Measurements from ENCODE around the gene ADPRM. TPM values are rescaled to one million over a fixed set of nuclear protein-coding genes. Genes with fewer than 3 reads are reported as not detected.

Gene ADPRM
- total and polyA plus RNA-seq, 5 donors from 2014 or later = 25.1 to 58.6 (median 46.9) TPM

DNA sequence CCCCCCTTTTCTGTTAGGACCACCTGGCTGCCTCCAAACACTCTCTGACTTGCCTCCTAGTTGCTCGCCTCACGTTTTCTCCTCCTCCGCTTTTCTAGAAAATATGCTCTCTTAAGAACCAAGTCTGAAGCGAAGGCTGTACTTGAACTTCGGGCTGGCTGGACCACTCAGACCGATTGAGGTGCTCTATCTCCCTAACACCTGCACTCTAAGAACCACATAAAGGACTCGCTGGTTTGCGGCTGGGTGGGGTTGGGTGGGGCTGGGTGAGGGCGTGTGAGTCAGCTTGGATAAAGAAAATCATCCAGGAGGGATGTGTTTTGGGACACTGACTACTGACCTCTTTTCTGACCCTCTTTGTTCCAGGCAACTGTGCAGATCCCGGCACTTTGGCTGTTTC lies 55.3 kb downstream of the ADPRM start:
- Histone ChIP-seq H3K27ac (ENCODE audit: insufficient read depth, low read length, poor library complexity, severe bottlenecking) (no peak overlapping the region), H3K9me3 (ENCODE audit: control insufficient read depth in 2 of 2, low read length in 2 of 2) (no peaks in the 10 kb centered on the region), H3K36me3 (ENCODE audit: control insufficient read depth, insufficient read depth, low read length) (no peaks in the 10 kb centered on the region), H3K4me1 (ENCODE audit: control insufficient read depth, insufficient read depth, low read length, poor library complexity, severe bottlenecking) (no peaks in the 10 kb centered on the region), H3K27me3 (ENCODE audit: control insufficient read depth, insufficient read depth, low read length) (no peaks in the 10 kb centered on the region), H3K4me3 (ENCODE audit: low read depth, low read length) (no peak overlapping the region)
- Mint-ChIP-seq H3K9me3 (peaks cover 0 to 2% (median 0%) of the 10 kb centered on the region in 7 donors), H3K4me1 (peaks cover 0 to 5% (median 0%) of the 10 kb centered on the region in 4 donors), H3K27me3 (no peaks in the 10 kb centered on the region), H3K4me3 (no peak overlapping the region), H3K36me3 (no peaks in the 10 kb centered on the region), H3K27ac (no peak overlapping the region)
- DNase-seq (no peak), ATAC-seq (ENCODE audit: low read depth in 2 of 2) (no peak)

- Histone ChIP-seq H3K36me3 (ENCODE audit: control insufficient read depth, insufficient read depth, low read length) (no peaks in the 10 kb centered on the region), H3K9me3 (ENCODE audit: control insufficient read depth in 2 of 2, low read length in 2 of 2) (no peaks in the 10 kb centered on the region), H3K27me3 (ENCODE audit: control insufficient read depth, insufficient read depth, low read length) (no peaks in the 10 kb centered on the region), H3K27ac (ENCODE audit: insufficient read depth, low read length, poor library complexity, severe bottlenecking) (no peak overlapping the region), H3K4me1 (ENCODE audit: control insufficient read depth, insufficient read depth, low read length, poor library complexity, severe bottlenecking) (no peaks in the 10 kb centered on the region), H3K4me3 (ENCODE audit: low read depth, low read length) (no peak overlapping the region)
- ATAC-seq (ENCODE audit: low read depth in 2 of 2) (no peak), DNase-seq (peak in 1 of 3 donors; percentile 35)
- Mint-ChIP-seq H3K36me3 (no peaks in the 10 kb centered on the region), H3K4me1 (peaks cover 0 to 5% (median 0%) of the 10 kb centered on the region in 4 donors), H3K27ac (no peak overlapping the region), H3K9me3 (peaks cover 0 to 2% (median 0%) of the 10 kb centered on the region in 7 donors), H3K27me3 (no peaks in the 10 kb centered on the region), H3K4me3 (no peak overlapping the region)
These were observed 56.7 kb downstream of the ADPRM start for GRCh38 chr17:10754109-10754508.

GRCh38 chr17:10754861-10755591 lies 57.6 kb downstream of the ADPRM start:
- no peaks in the 10 kb centered on the region for H3K4me1 ChIP-seq (ENCODE audit: control insufficient read depth, insufficient read depth, low read length, poor library complexity, severe bottlenecking)
- Mint-ChIP-seq H3K27me3 (no peaks in the 10 kb centered on the region), H3K4me1 (peaks cover 0 to 5% (median 0%) of the 10 kb centered on the region in 4 donors), H3K36me3 (no peaks in the 10 kb centered on the region), H3K27ac (peak overlapping the region in 2 of 3 donors; percentile 25 to 57), H3K9me3 (peaks cover 0 to under 1% (median 0%) of the 10 kb centered on the region in 7 donors), H3K4me3 (no peak overlapping the region)
- no peak for ATAC-seq (ENCODE audit: low read depth in 2 of 2)
- no peaks in the 10 kb centered on the region for H3K9me3 ChIP-seq (ENCODE audit: control insufficient read depth in 2 of 2, low read length in 2 of 2)
- H3K4me3 ChIP-seq (ENCODE audit: low read depth, low read length) = no peak overlapping the region
- no peak for DNase-seq
- no peaks in the 10 kb centered on the region for H3K36me3 ChIP-seq (ENCODE audit: control insufficient read depth, insufficient read depth, low read length)
- H3K27ac ChIP-seq (ENCODE audit: insufficient read depth, low read length, poor library complexity, severe bottlenecking) = no peak overlapping the region
- H3K27me3 ChIP-seq (ENCODE audit: control insufficient read depth, insufficient read depth, low read length) = no peaks in the 10 kb centered on the region

DNA sequence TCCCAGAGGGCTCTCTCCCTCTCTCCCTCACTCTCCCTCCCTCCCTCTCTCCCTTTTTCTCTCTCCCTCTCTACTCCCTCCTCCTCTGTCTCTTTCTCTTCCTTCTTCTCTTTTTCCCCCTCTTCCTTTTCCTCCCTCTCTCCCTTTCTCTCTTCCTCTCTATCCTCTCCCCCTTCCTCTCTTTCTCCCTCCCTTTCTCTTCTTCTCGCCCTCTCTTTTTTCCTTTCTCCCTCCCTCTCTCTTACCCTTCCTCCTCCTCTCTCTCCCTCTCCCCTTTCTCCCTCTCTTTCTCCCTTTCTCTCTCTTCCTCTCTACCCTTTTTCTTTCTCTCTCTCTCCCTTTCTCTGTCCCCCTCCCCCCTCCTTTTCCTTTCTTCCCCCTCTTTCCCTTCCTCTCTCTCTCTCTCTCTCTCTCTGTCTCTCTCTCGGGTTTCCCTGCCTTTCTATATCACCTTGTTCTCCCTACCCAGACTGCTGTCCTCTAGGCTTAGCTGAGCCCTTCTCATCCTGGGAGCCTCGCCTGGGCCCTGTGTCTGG lies 58.3 kb downstream of the ADPRM start:
- Mint-ChIP-seq H3K36me3 (no peaks in the 10 kb centered on the region), H3K27ac (peak overlapping the region in 1 of 3 donors; percentile 25), H3K4me3 (no peak overlapping the region), H3K9me3 (peaks cover 0 to 2% (median 0%) of the 10 kb centered on the region in 7 donors), H3K27me3 (no peaks in the 10 kb centered on the region), H3K4me1 (peaks cover 0 to 5% (median 0%) of the 10 kb centered on the region in 4 donors)
- no peak overlapping the region for H3K27ac ChIP-seq (ENCODE audit: insufficient read depth, low read length, poor library complexity, severe bottlenecking)
- DNase-seq = no peak
- H3K9me3 ChIP-seq (ENCODE audit: control insufficient read depth in 2 of 2, low read length in 2 of 2) = no peaks in the 10 kb centered on the region
- no peak for ATAC-seq (ENCODE audit: low read depth in 2 of 2)
- H3K4me1 ChIP-seq (ENCODE audit: control insufficient read depth, insufficient read depth, low read length, poor library complexity, severe bottlenecking) = no peaks in the 10 kb centered on the region
- no peaks in the 10 kb centered on the region for H3K36me3 ChIP-seq (ENCODE audit: control insufficient read depth, insufficient read depth, low read length)
- H3K27me3 ChIP-seq (ENCODE audit: control insufficient read depth, insufficient read depth, low read length) = no peaks in the 10 kb centered on the region
- H3K4me3 ChIP-seq (ENCODE audit: low read depth, low read length) = no peak overlapping the region

GRCh38 chr17:10756185-10756584 lies 58.8 kb downstream of the ADPRM start:
- H3K36me3 Mint-ChIP-seq = no peaks in the 10 kb centered on the region
- H3K9me3 Mint-ChIP-seq = peaks cover 0 to 2% (median 0%) of the 10 kb centered on the region in 7 donors
- H3K4me1 Mint-ChIP-seq = peaks cover 0 to 5% (median 0%) of the 10 kb centered on the region in 4 donors
- Histone ChIP-seq H3K36me3 (ENCODE audit: control insufficient read depth, insufficient read depth, low read length) (no peaks in the 10 kb centered on the region), H3K27me3 (ENCODE audit: control insufficient read depth, insufficient read depth, low read length) (no peaks in the 10 kb centered on the region), H3K27ac (ENCODE audit: insufficient read depth, low read length, poor library complexity, severe bottlenecking) (no peak overlapping the region), H3K4me3 (ENCODE audit: low read depth, low read length) (no peak overlapping the region), H3K9me3 (ENCODE audit: control insufficient read depth in 2 of 2, low read length in 2 of 2) (no peaks in the 10 kb centered on the region), H3K4me1 (ENCODE audit: control insufficient read depth, insufficient read depth, low read length, poor library complexity, severe bottlenecking) (no peaks in the 10 kb centered on the region)
- DNase-seq (no peak), ATAC-seq (ENCODE audit: low read depth in 2 of 2) (no peak)
- no peak overlapping the region for H3K4me3 Mint-ChIP-seq
- H3K27ac Mint-ChIP-seq = no peak overlapping the region
- H3K27me3 Mint-ChIP-seq = no peaks in the 10 kb centered on the region

GRCh38 chr17:10756619-10757018 lies 59.2 kb downstream of the ADPRM start:
- Mint-ChIP-seq H3K4me1 (peaks cover 0 to 5% (median 0%) of the 10 kb centered on the region in 4 donors), H3K27ac (no peak overlapping the region), H3K4me3 (no peak overlapping the region), H3K36me3 (no peaks in the 10 kb centered on the region), H3K9me3 (peaks cover 0 to 2% (median 0%) of the 10 kb centered on the region in 7 donors), H3K27me3 (no peaks in the 10 kb centered on the region)
- no peak overlapping the region for H3K4me3 ChIP-seq (ENCODE audit: low read depth, low read length)
- no peaks in the 10 kb centered on the region for H3K36me3 ChIP-seq (ENCODE audit: control insufficient read depth, insufficient read depth, low read length)
- H3K4me1 ChIP-seq (ENCODE audit: control insufficient read depth, insufficient read depth, low read length, poor library complexity, severe bottlenecking) = no peaks in the 10 kb centered on the region
- no peaks in the 10 kb centered on the region for H3K9me3 ChIP-seq (ENCODE audit: control insufficient read depth in 2 of 2, low read length in 2 of 2)
- ATAC-seq (ENCODE audit: low read depth in 2 of 2) (no peak), DNase-seq (no peak)
- no peaks in the 10 kb centered on the region for H3K27me3 ChIP-seq (ENCODE audit: control insufficient read depth, insufficient read depth, low read length)
- no peak overlapping the region for H3K27ac ChIP-seq (ENCODE audit: insufficient read depth, low read length, poor library complexity, severe bottlenecking)

GRCh38 chr17:10757067-10757466 lies 59.7 kb downstream of the ADPRM start:
- Histone ChIP-seq H3K36me3 (ENCODE audit: control insufficient read depth, insufficient read depth, low read length) (no peaks in the 10 kb centered on the region), H3K27ac (ENCODE audit: insufficient read depth, low read length, poor library complexity, severe bottlenecking) (no peak overlapping the region), H3K4me1 (ENCODE audit: control insufficient read depth, insufficient read depth, low read length, poor library complexity, severe bottlenecking) (no peaks in the 10 kb centered on the region), H3K4me3 (ENCODE audit: low read depth, low read length) (no peak overlapping the region), H3K9me3 (ENCODE audit: control insufficient read depth in 2 of 2, low read length in 2 of 2) (no peaks in the 10 kb centered on the region), H3K27me3 (ENCODE audit: control insufficient read depth, insufficient read depth, low read length) (no peaks in the 10 kb centered on the region)
- no peak overlapping the region for H3K4me3 Mint-ChIP-seq
- H3K27ac Mint-ChIP-seq = no peak overlapping the region
- H3K36me3 Mint-ChIP-seq = no peaks in the 10 kb centered on the region
- ATAC-seq (ENCODE audit: low read depth in 2 of 2) = no peak
- H3K27me3 Mint-ChIP-seq = no peaks in the 10 kb centered on the region
- H3K9me3 Mint-ChIP-seq = peaks cover 0 to 2% (median 0%) of the 10 kb centered on the region in 7 donors
- DNase-seq = no peak
- peaks cover 0 to 5% (median 0%) of the 10 kb centered on the region in 4 donors for H3K4me1 Mint-ChIP-seq

DNA sequence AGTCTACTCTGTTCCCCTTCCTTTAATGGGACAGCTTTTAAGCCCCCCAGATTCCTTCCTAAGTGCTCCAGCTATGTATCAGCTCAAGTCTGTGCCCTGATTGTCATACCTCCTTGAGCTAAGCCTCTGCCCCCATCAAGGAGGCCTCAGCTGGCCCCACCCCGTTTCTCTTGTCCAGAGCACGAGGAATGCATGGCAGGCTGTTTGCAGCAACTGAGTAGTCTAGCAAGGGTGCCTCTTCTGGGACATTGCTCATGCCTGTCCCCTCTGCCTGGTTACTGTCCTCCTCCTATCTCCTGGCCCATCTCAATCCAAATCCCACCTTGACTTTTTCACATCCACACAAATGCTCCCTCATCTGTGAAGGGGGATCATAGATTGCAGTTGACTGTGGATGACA lies 60.3 kb downstream of the ADPRM start:
- peaks cover 0 to 2% (median 0%) of the 10 kb centered on the region in 7 donors for H3K9me3 Mint-ChIP-seq
- Histone ChIP-seq H3K4me3 (ENCODE audit: low read depth, low read length) (no peak overlapping the region), H3K36me3 (ENCODE audit: control insufficient read depth, insufficient read depth, low read length) (no peaks in the 10 kb centered on the region), H3K4me1 (ENCODE audit: control insufficient read depth, insufficient read depth, low read length, poor library complexity, severe bottlenecking) (no peaks in the 10 kb centered on the region), H3K27ac (ENCODE audit: insufficient read depth, low read length, poor library complexity, severe bottlenecking) (no peak overlapping the region), H3K27me3 (ENCODE audit: control insufficient read depth, insufficient read depth, low read length) (no peaks in the 10 kb centered on the region), H3K9me3 (ENCODE audit: control insufficient read depth in 2 of 2, low read length in 2 of 2) (no peaks in the 10 kb centered on the region)
- ATAC-seq (ENCODE audit: low read depth in 2 of 2) = no peak
- no peaks in the 10 kb centered on the region for H3K36me3 Mint-ChIP-seq
- DNase-seq = no peak
- peaks cover 0 to 5% (median 0%) of the 10 kb centered on the region in 4 donors for H3K4me1 Mint-ChIP-seq
- peak overlapping the region in 1 of 3 donors; percentile 35 for H3K27ac Mint-ChIP-seq
- no peak overlapping the region for H3K4me3 Mint-ChIP-seq
- no peaks in the 10 kb centered on the region for H3K27me3 Mint-ChIP-seq
